ENCODE measurements around the gene ZFC3H1. TPM values are rescaled to one million over a fixed set of nuclear protein-coding genes. Genes with fewer than 3 reads are reported as not detected.

Gene ZFC3H1
- total RNA-seq, 1 experiment from 2014 or later: 37.1 TPM

GRCh38 chr12:71685914-71686657, 22.4 kb upstream of the ZFC3H1 start, which contains the start of gene TMEM19 (continued):
- TF ChIP-seq CTCF (IDR thresholded peaks at IDR 0.05 in 2 of 3, conservative IDR thresholded peaks at IDR 0.05 in 1 of 3; ENCODE audit: borderline replicate concordance in 1 of 3, insufficient read depth in 1 of 3, low read depth in 2 of 3, low read length in 2 of 3) (peak in 2 of 3 experiments; percentile 35 to 41; a peak in 4 of 6 replicates), EGR1 (IDR thresholded peaks at IDR 0.05; ENCODE audit: low read depth) (peak; percentile 57; the same call in 1 of the 2 replicates), JUND (IDR thresholded peaks at IDR 0.05) (peak; percentile 21; the same call in 1 of the 2 replicates), SRF (IDR thresholded peaks at IDR 0.05; ENCODE audit: low read depth) (no peak), ZFX (IDR thresholded peaks at IDR 0.05) (peak; percentile 79), RAD21 (IDR thresholded peaks at IDR 0.05; ENCODE audit: low read depth) (peak; percentile 67), ZBTB33 (IDR thresholded peaks at IDR 0.05; ENCODE audit: extremely low read depth, insufficient replicate concordance, low read length) (no peak), POLR2A (IDR thresholded peaks at IDR 0.05; ENCODE audit: borderline replicate concordance, extremely low read depth, insufficient read depth, insufficient read length) (peak; percentile 78), CEBPB (IDR thresholded peaks at IDR 0.05; ENCODE audit: low read depth) (no peak), SP1 (IDR thresholded peaks at IDR 0.05; ENCODE audit: low read depth) (peak; percentile 57; the same call in 1 of the 2 replicates)

Data from HCT116 (cell line).